HCT116 (cell line): ENCODE data around the gene MOB3B. TPM values are rescaled to one million over a fixed set of nuclear protein-coding genes. Genes with fewer than 3 reads are reported as not detected.

Source experiments
- ATAC-seq: fragments of 200-7000 bp; cut with Tn5 transposase; 2 replicates; pipeline ENCODE4 v1.9.1; 2020; ENCODE audit warnings: mild to moderate bottlenecking, moderate library complexity
- BruUV-seq: library from RNA; stranded (reverse); fragments of 400-500 nt; replicated peaks from 2 replicates; lab custom pipeline; 2021; lab: Mats Ljungman, UMichigan
- CTCF ChIA-PET: fragments of 300-600 bp; sonication (Branson Sonifier 250); formaldehyde crosslinking; loops from one replicate; lab custom pipeline; 2021; ENCODE audit warnings: antibody characterized with exemption; lab: Charles Lee
- POLR2A ChIA-PET: fragments of 300-600, 350-600 bp; sonication (Branson Sonifier 250); formaldehyde crosslinking; loops from one replicate; lab custom pipeline; 2021; ENCODE audit warnings: antibody characterized with exemption; lab: Charles Lee
- RAD21 ChIA-PET, 2 experiments: fragments of 300-600 bp; sonication (Branson Sonifier 250); formaldehyde crosslinking; loops; one replicate each; lab custom pipeline; 2023; ENCODE audit warnings: low total read pairs in 2 of 2; ENCODE audit not compliant: uncharacterized antibody in 2 of 2, unreplicated experiment in 2 of 2, low non-redundant PET in 1 of 2; lab: Charles Lee
- DNase-seq: peaks from one replicate; pipeline ENCODE4 v3.0.0-alpha.2; 2010; ENCODE audit warnings: low read depth, low spot score
- H2AFZ ChIP-seq: fragments of 200-600 bp; shearing (Covaris generic), sonication (generic); 2 replicates; pipeline ENCODE4 v1.6.1; 2017; ENCODE audit warnings: low read depth, mixed run types, mixed read lengths, antibody characterized with exemption, low read length; ENCODE audit not compliant: poor library complexity, severe bottlenecking
- H3K27ac ChIP-seq: 2 replicates; pipeline ENCODE4 v1.5.1; 2012; ENCODE audit warnings: low read depth, low read length
- H3K27me3 ChIP-seq: fragments of 200-600 bp; sonication (generic); 2 replicates; pipeline ENCODE4 v1.6.1; 2016; ENCODE audit warnings: mixed run types, low read length, mixed read lengths; ENCODE audit not compliant: insufficient read depth
- H3K36me3 ChIP-seq, 2 experiments: fragments of 200-500 bp in 1 of 2; fragments of 200-600 bp in 1 of 2; sonication (Bioruptor generic) in 1 of 2; sonication (generic) in 1 of 2; 2 replicates each; pipeline versions ENCODE4 v1.5.1 to v1.6.1; 2014 to 2016; ENCODE audit warnings: low read length in 2 of 2, inconsistent platforms in 1 of 2, mixed read lengths in 1 of 2, mixed run types in 1 of 2; ENCODE audit not compliant: insufficient read depth in 2 of 2, control insufficient read depth in 1 of 2
- H3K4me1 ChIP-seq, 2 experiments: fragments of 200-600 bp in 1 of 2; sonication (generic) in 1 of 2; 2 replicates each; pipeline versions ENCODE4 v1.5.1 to v1.6.1; 2012 to 2017; ENCODE audit warnings: low read length in 2 of 2, inconsistent platforms in 1 of 2, mild to moderate bottlenecking in 1 of 2, mixed read lengths in 1 of 2, mixed run types in 1 of 2, moderate library complexity in 1 of 2; ENCODE audit not compliant: insufficient read depth in 2 of 2, control insufficient read depth in 1 of 2
- H3K4me2 ChIP-seq: fragments of 200-600 bp; sonication (generic); 2 replicates; pipeline ENCODE4 v1.6.1; 2017; ENCODE audit warnings: mixed run types, low read length, mixed read lengths
- H3K4me3 ChIP-seq, 2 experiments: fragments of 200-600 bp in 1 of 2; sonication (generic) in 1 of 2; replicated peaks in 1 of 2; 2 replicates each; pipeline ENCODE4 v1.5.1; 2011 to 2016; ENCODE audit warnings: low read length in 2 of 2, control low read depth in 1 of 2, low read depth in 1 of 2, mild to moderate bottlenecking in 1 of 2, mixed read lengths in 1 of 2, mixed run types in 1 of 2
- H3K79me2 ChIP-seq: fragments of 200-600 bp; sonication (generic); 2 replicates; pipeline ENCODE4 v1.6.1; 2017; ENCODE audit warnings: mild to moderate bottlenecking, mixed run types, low read length, moderate library complexity, mixed read lengths; ENCODE audit not compliant: insufficient read depth
- H3K9ac ChIP-seq: fragments of 200-600 bp; sonication (generic); 2 replicates; pipeline ENCODE4 v1.6.1; 2016; ENCODE audit warnings: low read length, mixed read lengths
- H3K9me2 ChIP-seq: fragments of 200-600 bp; sonication (generic), shearing (Covaris generic); 2 replicates; pipeline ENCODE4 v1.6.1; 2017; ENCODE audit warnings: mixed run types, mild to moderate bottlenecking, moderate library complexity; ENCODE audit not compliant: insufficient read depth
- H3K9me3 ChIP-seq, 2 experiments: fragments of 200-500 bp in 1 of 2; fragments of 200-600 bp in 1 of 2; sonication (Bioruptor generic) in 1 of 2; sonication (generic) in 1 of 2; 2 replicates each; pipeline ENCODE4 v1.6.1; 2014 to 2017; ENCODE audit warnings: low read length in 2 of 2, mixed read lengths in 2 of 2, inconsistent platforms in 1 of 2, low read depth in 1 of 2, mild to moderate bottlenecking in 1 of 2, mixed run types in 1 of 2, moderate library complexity in 1 of 2; ENCODE audit not compliant: control insufficient read depth in 1 of 2, insufficient read depth in 1 of 2
- H4K20me1 ChIP-seq: fragments of 200-600 bp; sonication (generic), shearing (Covaris generic); 2 replicates; pipeline ENCODE4 v1.6.1; 2017; ENCODE audit warnings: mixed run types, mild to moderate bottlenecking, moderate library complexity; ENCODE audit not compliant: insufficient read depth
- EZH2 ChIP-seq: fragments of 200-600 bp; sonication (generic); IDR thresholded peaks from 2 replicates; pipeline ENCODE4 v1.6.1; 2017; ENCODE audit warnings: antibody characterized with exemption, mixed run types
- JUND ChIP-seq: IDR thresholded peaks from 2 replicates; pipeline ENCODE4 v1.6.1; 2012
- MAX ChIP-seq: IDR thresholded peaks from 2 replicates; pipeline ENCODE4 v1.6.1; 2012
- POLR2A ChIP-seq: IDR thresholded peaks from 2 replicates; pipeline ENCODE4 v1.7.0; 2011; ENCODE audit warnings: borderline replicate concordance; ENCODE audit not compliant: insufficient read depth, insufficient read length; ENCODE audit errors: extremely low read depth
- RAD21 ChIP-seq: IDR thresholded peaks from 2 replicates; pipeline ENCODE4 v1.6.1; 2012; ENCODE audit warnings: low read depth, mild to moderate bottlenecking
- SRF ChIP-seq: IDR thresholded peaks from 2 replicates; pipeline ENCODE4 v1.6.1; 2012; ENCODE audit warnings: low read depth
- TCF7L2 ChIP-seq: IDR thresholded peaks from 2 replicates; pipeline ENCODE4 v1.7.0; 2011; ENCODE audit warnings: borderline replicate concordance, inconsistent platforms; ENCODE audit not compliant: insufficient read depth, insufficient read length; ENCODE audit errors: extremely low read depth
- ZBTB33 ChIP-seq: IDR thresholded peaks from 2 replicates; pipeline ENCODE4 v1.6.1; 2011; ENCODE audit warnings: mild to moderate bottlenecking, low read length, moderate library complexity; ENCODE audit not compliant: insufficient replicate concordance; ENCODE audit errors: extremely low read depth
- ZFX ChIP-seq: fragments of 450-650 bp; IDR thresholded peaks from 2 replicates; pipeline ENCODE4 v1.6.1; 2017
- intact Hi-C: fragments of 100-400 bp; cut with micrococcal nuclease; formaldehyde crosslinking; loops from 2 replicates; pipeline ENCODE4 v1.10.0; 2022
- total RNA-seq: library from RNA; stranded (reverse); gene quantifications from one replicate; pipeline ENCODE4 v1.2.1, GENCODE V29; 2021; ENCODE audit not compliant: unreplicated experiment
- TF ChIP-seq, protein P1 (sequence below): IDR thresholded peaks from 2 replicates; pipeline ENCODE4 v1.6.1; 2012; ENCODE audit warnings: low read depth
- TF ChIP-seq, protein P2 (sequence below): IDR thresholded peaks from 2 replicates; pipeline ENCODE4 v1.6.1; 2012

Gene MOB3B
- total RNA-seq, 1 experiment from 2014 or later, result 1.2 TPM

DNA sequence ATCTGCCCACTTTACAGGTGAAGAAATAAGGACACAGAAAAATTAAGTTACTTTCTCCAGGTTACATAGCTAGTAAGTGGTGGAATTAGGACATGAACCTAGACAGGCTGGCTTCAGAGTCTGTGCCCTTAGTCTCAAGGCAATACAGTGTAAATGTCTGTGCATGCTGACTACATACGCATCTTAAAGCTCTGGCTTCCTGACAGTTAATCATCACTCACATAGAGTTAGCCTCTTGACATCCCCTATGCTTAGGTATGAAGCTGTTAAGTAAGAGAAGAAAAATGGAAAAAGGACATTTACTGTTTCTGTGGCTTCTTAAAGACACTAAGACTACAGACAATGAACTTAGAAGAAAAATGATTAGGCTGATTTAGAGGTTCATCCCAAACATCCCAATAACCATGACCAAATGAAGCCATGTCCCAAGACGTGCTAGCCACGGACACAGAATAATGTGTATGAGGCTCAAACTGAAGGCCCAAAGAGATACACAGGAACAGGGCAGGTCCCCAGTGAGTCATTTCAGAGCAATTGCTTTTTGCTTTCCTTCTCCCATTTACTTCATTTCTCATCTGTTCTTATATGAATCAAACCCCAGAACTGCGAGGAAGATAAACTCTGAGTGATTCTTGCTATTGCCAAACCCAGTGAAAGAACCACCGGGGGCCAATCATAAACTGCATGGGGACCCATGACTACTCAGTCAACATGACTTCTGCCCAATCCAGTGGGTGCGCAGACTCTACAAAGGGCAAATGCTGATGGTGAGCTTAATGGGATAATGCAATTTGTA is 105.5 kb downstream of the MOB3B start:
- no peaks in the 10 kb centered on the region for H3K36me3 ChIP-seq
- H4K20me1 ChIP-seq, result no peaks in the 10 kb centered on the region
- ChIA-PET CTCF (no interaction called here), RAD21 (no interaction called here), POLR2A (no interaction called here)
- BruUV-seq, result no TSS peak
- no peaks in the 10 kb centered on the region for H3K9me2 ChIP-seq
- no peak overlapping the region for H3K27ac ChIP-seq
- no peaks in the 10 kb centered on the region for H3K79me2 ChIP-seq
- DNase-seq (no peak), ATAC-seq (no peak)
- H3K4me1 ChIP-seq, result peaks cover 8 to 18% of the 10 kb centered on the region in 2 experiments; a peak in 3 of 4 replicates
- no peak overlapping the region for H3K4me2 ChIP-seq
- H3K27me3 ChIP-seq, result no peaks in the 10 kb centered on the region; the same call in 1 of the 2 replicates
- no peak overlapping the region for H3K4me3 ChIP-seq
- no peak for TF ChIP-seq EZH2
- TF ChIP-seq, protein P1, sequence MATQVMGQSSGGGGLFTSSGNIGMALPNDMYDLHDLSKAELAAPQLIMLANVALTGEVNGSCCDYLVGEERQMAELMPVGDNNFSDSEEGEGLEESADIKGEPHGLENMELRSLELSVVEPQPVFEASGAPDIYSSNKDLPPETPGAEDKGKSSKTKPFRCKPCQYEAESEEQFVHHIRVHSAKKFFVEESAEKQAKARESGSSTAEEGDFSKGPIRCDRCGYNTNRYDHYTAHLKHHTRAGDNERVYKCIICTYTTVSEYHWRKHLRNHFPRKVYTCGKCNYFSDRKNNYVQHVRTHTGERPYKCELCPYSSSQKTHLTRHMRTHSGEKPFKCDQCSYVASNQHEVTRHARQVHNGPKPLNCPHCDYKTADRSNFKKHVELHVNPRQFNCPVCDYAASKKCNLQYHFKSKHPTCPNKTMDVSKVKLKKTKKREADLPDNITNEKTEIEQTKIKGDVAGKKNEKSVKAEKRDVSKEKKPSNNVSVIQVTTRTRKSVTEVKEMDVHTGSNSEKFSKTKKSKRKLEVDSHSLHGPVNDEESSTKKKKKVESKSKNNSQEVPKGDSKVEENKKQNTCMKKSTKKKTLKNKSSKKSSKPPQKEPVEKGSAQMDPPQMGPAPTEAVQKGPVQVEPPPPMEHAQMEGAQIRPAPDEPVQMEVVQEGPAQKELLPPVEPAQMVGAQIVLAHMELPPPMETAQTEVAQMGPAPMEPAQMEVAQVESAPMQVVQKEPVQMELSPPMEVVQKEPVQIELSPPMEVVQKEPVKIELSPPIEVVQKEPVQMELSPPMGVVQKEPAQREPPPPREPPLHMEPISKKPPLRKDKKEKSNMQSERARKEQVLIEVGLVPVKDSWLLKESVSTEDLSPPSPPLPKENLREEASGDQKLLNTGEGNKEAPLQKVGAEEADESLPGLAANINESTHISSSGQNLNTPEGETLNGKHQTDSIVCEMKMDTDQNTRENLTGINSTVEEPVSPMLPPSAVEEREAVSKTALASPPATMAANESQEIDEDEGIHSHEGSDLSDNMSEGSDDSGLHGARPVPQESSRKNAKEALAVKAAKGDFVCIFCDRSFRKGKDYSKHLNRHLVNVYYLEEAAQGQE, result no peak
- TF ChIP-seq SRF, result no peak
- TF ChIP-seq ZFX, result no peak
- TF ChIP-seq POLR2A, result no peak
- TF ChIP-seq, protein P2, sequence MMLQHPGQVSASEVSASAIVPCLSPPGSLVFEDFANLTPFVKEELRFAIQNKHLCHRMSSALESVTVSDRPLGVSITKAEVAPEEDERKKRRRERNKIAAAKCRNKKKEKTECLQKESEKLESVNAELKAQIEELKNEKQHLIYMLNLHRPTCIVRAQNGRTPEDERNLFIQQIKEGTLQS, result no peak
- TF ChIP-seq TCF7L2, result no peak
- no peak for TF ChIP-seq JUND
- TF ChIP-seq RAD21, result no peak
- no peak for TF ChIP-seq ZBTB33
- no peak for TF ChIP-seq MAX
- H3K9me3 ChIP-seq, result no peaks in the 10 kb centered on the region
- intact Hi-C loops, result no loop called here
- H3K9ac ChIP-seq, result no peak overlapping the region
- H2AFZ ChIP-seq, result no peak overlapping the region
